NK-92 treated with Interleukin-12 subunit alpha and Interleukin-12 subunit beta, amount 100 ng/mL, for 24 hours (cell line): ENCODE data around the gene VWA8.

Experiments
- DNase-seq: peaks from one replicate; lab custom pipeline; 2025; lab: John Stamatoyannopoulos, UW

The VWA8 gene

DNA sequence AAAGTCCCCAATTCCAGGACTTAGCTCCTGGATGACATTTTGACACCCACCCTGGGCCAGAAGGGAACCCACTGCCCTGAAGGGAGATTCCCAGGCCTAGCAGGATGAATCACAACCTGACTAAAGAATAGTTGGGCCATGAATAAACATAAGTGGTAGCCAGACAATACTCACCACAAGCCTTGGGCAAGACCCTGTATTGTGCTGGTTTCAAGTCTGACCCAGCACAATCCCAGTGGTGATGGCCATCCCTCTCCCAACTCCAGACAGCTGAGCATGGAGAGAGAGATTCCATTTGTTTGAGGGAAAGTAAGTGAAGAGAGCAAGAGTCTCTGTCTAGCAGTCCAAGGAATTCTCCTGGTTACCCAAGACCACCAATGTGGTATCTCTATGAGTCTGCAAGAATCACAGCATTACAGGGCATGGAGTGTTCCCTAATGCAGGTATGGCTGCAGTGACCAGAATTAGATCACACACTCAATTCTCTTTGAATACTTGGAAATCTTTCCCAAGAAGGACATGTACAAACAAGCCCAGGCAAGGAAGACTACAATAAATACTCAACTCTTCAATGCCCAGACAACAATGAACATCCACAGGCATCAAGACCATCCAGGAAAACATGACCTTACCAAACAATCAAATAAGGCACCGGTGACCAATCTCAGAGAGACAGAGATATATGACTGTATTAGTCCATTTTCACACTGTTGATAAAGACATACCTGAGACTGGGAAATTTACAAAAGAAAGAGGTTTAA is 158.0 kb downstream of the VWA8 start:
- DNase-seq, result no peak

- DNase-seq, result no peak
Measured at GRCh38 chr13:41802043-41802683, 158.7 kb downstream of the VWA8 start.

DNA sequence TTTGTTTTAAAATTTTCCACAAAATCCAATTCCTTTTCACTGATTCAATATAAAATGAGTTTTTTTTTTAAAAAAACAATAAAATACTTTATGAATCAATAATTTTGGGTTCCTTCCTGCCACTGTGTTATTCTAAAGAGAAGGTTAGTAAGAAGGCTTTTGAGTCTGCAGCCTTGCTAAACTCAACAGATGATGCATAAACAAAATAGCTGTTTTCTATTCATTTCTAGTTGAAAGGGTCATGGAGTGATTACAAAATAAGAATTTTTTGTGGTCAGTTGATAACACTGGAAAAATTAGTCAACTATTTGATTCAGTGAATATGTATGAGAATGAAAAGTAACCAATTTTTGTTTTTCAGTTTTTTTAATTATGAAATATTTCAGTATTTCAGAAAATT is 169.9 kb downstream of the VWA8 start:
- no peak for DNase-seq

GRCh38 chr13:41788552-41788951 is 172.4 kb downstream of the VWA8 start:
- DNase-seq, result no peak

DNA sequence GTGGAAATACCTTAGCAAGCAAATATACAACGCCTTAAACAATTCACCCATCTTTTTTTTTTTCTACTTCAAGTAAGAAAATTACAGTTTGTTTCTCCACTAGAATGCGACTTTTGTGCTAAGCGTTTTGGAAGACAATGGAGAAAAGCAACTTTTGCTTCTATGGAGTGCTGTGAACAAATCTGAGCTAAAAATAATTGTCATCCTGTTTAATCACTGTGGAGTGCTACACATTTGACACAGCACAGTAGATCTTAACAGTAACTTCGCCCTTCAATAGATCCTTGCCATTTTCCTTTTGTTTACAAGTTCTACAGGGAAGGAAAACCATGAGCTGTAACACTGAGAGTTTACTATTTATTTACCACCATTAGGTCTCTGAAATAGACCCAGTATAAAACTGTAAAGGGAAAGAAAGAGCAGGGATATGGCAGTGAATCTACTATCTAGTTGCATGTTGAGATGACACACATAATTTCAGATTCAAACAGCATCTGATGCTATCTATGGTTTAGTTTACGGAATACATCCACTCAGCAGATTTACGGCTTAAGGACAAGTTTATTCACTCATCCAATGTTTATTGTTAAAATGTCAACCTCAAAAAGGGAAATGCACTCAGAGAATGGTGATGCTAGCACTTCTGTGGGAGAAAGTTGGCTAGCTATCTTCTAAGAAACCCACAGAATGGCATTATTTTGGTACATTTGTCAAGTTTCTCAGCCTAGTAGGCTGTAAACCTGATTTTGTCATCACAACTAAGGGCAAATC is 175.3 kb downstream of the VWA8 start:
- no peak for DNase-seq

GRCh38 chr13:41782086-41782485 is 178.8 kb downstream of the VWA8 start:
- DNase-seq, result no peak

DNA sequence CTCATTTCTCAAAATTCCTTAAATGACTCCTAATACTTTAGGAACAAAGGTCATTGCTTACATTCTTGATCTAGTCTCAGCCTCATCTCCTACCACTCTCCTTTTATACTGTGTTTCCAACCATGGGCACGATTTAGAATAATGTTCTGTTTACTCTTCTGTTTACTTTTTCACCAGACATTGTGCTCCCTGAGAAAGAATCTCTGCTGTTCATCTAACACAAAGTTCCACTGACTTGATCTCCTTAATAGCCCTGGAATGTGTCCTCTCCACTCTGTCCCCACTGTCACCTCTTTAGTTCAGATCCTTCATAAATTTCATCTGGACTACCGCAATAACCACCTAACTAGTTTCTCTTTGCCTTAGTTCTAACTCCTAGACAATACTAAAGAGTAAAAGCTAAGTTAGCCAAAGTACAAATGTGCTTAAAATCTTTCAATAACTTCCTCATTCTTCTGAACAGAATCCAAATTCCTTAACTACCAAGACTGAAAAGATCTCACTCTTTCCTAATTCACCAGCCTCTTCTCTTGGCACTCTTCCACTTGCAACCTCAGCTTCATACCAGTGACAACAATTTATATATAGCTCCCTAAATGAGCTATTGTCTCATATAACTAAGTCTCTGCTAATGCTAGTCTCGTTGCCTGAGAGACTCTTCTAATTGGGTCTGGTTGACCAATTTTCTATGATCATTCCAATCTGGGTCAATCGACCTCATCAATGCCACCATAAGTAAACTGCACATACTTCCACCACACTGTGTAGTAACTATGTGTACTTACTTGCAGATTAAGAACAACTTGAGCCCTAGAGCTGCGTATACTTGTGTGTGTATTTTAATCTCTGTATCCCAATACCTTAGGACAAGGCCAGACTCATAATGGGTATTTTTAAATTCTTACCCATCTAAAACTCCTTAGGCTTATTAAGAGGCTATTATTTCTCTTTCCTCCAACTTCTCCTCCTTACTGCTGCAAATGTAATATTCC is 179.9 kb downstream of the VWA8 start:
- no peak for DNase-seq

DNA sequence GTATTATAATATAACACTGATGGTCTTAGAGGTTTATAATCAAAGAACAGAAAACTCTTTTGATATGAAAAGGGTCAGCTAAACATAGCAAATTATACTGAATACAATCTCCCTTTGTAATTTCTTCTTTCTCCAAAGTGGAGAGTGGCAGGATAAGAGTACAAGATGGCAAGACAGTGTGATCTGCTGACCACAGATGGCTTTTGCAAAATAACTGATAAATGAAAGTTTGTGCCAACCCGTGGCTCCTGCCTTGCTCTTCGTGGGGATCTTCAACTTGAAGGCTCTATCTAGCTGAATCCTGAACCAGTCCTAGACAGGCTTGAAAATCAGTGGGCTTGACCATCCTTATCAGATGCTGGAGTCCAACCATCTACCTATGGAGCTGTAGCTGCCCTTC is 185.7 kb downstream of the VWA8 start:
- DNase-seq, result no peak

DNA sequence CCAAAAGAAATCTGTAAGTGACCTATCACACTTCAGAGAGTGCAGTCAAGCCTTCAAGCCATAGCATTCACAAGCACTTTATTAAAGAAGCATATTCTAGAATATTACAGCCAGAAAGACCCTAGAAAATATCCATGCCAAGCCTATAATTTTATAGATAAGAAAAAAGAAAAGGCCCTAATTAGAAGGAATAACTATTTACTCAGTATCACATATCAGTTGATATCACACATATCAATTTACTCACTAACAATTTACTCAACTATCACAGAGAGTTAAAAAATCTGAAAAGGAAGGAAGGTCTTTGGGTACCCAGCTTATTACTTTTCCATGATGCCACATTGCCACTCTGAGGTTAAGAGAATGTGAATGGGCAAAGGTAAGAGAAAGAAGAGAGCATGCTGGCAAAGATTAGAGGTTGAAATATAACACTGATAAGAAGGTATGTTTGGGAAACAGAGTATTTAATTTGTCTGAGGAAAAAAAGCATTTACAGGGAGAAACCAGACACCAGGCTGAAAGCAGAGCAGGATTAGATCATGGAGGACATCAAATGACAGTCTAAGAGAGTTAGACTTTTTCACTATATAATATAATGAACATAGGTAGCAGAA is 186.2 kb downstream of the VWA8 start:
- DNase-seq, result no peak

DNA sequence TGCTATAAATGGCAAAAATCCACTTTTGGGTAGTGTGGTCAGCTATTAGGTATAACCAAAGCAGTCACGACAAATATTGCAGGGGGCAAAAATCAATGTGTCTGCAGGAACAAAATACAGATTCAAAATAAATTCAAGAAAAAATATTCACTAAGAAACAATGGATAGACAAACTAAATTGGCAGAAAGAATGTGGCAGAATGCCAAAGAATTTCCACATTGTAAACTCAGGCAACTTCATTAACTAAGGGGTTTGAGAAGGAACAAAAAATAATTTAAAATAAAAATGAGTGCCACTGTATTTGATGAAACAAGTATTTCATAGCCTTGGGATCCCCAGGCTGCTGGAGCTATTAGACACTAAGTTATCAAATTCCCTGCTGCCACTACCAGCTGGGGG is 193.1 kb downstream of the VWA8 start:
- DNase-seq, result no peak

GRCh38 chr13:41766439-41766838 is 194.5 kb downstream of the VWA8 start:
- DNase-seq, result no peak

DNA sequence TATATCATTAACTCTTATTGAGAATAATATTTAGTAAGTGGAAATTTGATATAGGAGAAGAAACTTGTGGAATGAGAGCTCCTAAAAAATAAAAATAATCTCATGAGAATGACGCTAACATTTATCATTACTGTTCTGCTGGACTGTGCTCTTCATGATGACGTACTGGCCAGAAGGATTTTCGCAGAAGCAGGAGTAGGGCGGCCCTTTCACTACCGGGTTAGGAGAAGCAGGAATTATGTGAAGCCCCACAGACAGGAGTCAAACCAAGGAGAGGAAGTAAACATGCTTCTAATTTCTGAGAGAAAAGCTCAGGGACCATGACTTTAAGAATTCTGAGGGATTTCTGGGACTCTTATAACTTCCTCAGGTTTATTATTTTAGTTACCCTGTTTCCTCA is 195.1 kb downstream of the VWA8 start:
- DNase-seq, result no peak

DNA sequence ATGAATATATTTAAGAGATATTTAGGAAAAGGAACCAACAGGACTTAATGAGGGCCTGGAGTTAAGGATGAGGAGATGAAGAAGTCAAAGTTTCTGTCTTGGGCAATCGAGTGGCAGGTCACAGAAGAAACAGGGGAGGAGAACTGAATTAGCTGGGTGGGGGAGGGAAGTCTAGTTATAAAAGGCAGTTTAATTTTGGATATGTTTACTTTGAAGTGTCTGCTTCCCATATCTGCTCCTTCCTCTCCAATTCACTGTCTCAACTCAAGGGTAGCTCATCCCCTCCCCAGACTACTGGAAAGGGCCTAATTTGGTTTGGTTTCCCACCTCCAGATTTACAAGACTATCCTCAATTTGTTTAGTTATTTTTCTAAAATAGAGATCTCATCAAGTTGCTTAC is 195.9 kb downstream of the VWA8 start:
- DNase-seq, result no peak

- DNase-seq, result no peak
Measured at GRCh38 chr13:41764558-41764957, 196.4 kb downstream of the VWA8 start.

- DNase-seq, result no peak
Measured at GRCh38 chr13:41763782-41764181, 197.1 kb downstream of the VWA8 start.

- no peak for DNase-seq
Measured at GRCh38 chr13:41762796-41763195, 198.1 kb downstream of the VWA8 start.

GRCh38 chr13:41756198-41756880 is 204.6 kb downstream of the VWA8 start:
- no peak for DNase-seq

- DNase-seq, result no peak
Measured at GRCh38 chr13:41751734-41752445, 209.0 kb downstream of the VWA8 start.

GRCh38 chr13:41751277-41751676 is 209.6 kb downstream of the VWA8 start:
- DNase-seq, result no peak

DNA sequence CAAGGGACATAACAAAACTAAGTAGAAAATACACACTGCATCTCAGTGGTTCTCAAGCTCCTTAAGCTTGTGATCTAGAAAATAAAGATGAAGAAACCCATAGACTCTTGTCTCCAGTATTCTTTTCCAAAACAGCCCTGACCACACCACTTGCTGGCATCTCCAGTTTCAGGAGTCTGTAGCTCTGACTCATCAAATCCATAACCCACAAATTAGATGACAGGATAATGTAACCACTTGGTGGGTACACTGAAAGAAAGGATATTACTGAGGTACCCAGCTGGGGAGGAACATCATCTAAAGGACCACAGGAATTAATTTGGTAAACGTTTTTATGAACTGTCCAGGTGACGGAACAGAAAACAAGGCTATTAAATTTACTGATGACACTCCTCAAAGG is 214.7 kb downstream of the VWA8 start:
- DNase-seq, result no peak
